Hematopoietic multipotent progenitor cell treated with erythropoietin and hydrocortisone succinate and interleukin-3 and kit ligand, for 6 days (in vitro differentiated cells): ENCODE data around the gene MT4.
A peak's percentile ranks its signal among the peaks of the same experiment; 100 is the strongest.
"Not testable (repeated sequence)": the region's sequence is repeated elsewhere in the genome, so short reads cannot be mapped to it uniquely, and the experiment has no call there.

Experiments
- DNase-seq: peaks from one replicate; pipeline ENCODE4 v3.0.0-alpha.2; 2015

Gene MT4

DNA sequence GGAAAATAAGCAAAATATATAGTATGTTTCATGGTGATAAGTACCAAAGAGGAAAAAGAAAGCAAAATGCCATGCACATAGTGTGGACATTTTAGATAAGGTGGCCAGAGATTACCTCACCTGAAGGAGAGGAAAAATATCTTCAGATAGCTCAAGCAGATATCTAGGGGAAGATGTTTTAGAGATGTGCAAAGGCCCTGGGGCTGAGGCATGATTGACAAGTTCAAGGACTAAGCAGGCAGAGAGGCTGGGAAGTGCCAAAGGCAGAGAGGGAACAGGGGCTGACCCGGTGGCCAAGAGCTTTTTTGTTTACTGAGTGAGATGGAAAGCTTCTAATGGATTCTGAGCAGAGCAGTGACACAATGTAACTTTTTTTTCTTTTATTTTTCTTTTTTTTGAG, 4.4 kb upstream of the MT4 start:
- DNase-seq = no peak

DNA sequence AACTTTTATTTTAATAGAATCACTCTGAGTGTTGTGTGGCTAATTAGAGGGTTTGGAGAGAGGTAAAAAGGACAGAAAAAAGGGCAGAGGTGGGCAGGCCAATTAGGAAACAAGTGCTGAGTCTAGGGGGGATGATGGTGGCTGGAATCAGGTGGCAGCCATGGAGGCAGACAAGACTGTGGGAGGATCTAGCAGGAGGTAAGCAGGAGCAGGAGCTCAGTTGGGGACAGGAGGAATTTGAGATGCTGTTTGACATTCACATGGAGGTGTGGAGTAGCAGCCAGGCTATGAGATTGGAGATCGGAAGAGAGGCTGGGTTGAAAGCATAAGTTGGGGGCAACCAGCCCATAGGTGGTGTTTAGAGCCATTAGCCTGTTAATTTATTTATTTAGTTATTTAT, 3.7 kb upstream of the MT4 start:
- DNase-seq = no peak

GRCh38 chr16:56569971-56570370, 5.1 kb downstream of the MT4 start:
- DNase-seq = no peak

GRCh38 chr16:56571525-56571924, 6.7 kb downstream of the MT4 start:
- no peak for DNase-seq

DNA sequence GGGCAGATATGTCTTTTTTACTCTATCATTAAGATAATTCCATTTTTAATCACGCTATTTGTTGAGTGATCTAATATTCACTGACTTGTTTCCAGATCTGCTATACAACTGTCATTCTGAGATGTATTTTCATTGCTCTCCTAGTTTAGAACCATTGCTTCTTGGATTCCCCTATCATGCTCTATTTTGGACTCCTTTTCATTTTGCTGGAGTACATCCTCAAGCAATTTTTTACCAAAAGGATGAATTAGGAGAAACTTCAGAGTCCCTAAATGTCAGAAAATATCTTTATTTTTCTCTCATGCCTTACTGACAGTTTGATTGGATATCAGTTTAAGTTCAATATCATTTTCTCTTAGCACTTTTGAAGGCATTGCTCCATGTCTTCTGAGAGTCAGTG, 9.8 kb downstream of the MT4 start:
- no peak for DNase-seq

DNA sequence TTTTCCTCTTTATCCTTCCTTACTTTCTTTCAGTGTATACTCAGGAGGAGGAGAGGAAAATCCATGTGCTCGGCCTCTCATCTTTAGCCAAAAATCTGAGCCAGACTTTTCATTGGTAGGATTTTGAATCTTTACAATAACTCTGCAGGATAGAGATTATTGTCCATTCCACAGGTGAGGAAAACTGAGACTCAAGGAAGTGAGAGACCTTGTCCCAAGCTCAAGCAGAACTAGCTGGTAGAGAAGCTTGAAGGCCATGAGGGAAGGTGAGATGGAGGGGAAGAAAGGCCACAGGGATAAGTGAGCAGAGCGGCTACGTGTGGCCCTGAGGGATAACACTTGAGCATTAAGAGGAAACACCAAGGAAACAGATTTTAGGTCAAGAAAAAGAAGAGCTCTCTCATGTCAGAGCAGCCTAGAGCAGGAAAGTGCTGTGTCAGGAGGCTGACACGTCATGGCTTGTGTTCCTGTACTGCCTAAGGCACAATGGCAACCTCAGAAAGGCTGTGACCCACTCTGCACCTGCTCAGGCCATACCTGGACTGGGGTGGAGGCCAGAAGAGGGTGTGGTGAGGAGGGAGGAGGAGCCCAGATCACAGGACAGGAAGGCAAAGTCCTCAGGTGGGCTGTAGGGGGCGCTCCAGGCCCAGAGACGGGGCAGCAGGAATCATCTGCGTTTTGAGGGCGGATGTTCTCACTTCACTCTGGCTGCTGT, 11.9 kb downstream of the MT4 start:
- DNase-seq = peak; percentile 84

DNA sequence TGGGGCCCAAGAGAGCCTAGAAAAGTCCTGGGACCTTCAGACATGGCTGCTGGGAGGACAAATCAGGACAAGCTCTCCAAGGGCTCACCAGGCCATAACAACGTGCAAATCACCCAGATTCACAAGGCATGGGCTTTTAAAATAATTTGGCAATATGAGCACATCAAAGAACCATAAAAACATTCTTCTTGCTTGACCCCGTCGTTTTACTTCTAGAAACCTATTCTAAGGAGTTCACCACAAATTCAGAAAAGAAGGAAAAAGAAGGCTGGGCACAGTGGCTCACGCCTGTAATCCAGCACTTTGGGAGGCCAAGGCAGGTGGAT, 12.4 kb downstream of the MT4 start:
- no peak for DNase-seq

GRCh38 chr16:56580391-56581048, 15.6 kb downstream of the MT4 start:
- DNase-seq = no peak

- not testable (repeated sequence) for DNase-seq
Observed at GRCh38 chr16:56582911-56583310, 18.0 kb downstream of the MT4 start.

GRCh38 chr16:56583351-56584168, 18.7 kb downstream of the MT4 start:
- no peak for DNase-seq

DNA sequence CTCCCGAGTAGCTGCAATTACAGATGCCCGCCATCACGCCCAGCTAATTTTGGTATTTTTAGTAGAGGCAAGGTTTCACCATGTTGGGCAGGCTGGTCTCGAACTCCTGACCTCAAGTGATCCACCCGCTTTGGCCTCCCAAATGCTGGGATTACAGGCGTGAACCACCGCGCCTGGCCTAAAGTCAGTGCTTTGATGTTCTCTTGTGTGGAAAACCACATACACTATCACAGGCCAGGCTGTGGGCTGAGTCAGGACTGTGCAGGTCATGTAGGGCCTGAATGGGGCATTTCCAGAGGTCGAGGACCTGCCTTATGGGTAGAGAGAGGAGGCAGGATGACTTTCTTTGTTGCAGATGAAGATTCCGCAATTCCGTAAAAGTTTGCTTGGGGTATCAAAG, 19.4 kb downstream of the MT4 start:
- no peak for DNase-seq

DNA sequence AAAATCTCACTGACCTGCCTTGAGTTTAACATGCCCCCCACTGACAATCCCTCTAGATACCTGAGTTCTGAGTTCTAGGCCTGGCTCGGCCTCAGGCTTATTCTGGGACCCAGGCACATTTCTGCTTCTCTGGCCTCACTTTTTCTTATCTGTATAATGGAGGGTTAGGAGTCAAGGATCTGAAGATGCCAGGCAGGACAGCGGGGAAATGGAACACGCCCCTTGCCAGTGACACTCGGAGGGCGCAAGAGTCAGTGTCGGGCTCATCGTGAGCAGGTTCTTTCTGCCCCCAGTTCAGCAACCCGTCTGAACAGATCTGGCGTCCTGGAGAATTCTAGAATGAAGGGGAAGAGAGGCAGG, 23.9 kb downstream of the MT4 start:
- no peak for DNase-seq

DNA sequence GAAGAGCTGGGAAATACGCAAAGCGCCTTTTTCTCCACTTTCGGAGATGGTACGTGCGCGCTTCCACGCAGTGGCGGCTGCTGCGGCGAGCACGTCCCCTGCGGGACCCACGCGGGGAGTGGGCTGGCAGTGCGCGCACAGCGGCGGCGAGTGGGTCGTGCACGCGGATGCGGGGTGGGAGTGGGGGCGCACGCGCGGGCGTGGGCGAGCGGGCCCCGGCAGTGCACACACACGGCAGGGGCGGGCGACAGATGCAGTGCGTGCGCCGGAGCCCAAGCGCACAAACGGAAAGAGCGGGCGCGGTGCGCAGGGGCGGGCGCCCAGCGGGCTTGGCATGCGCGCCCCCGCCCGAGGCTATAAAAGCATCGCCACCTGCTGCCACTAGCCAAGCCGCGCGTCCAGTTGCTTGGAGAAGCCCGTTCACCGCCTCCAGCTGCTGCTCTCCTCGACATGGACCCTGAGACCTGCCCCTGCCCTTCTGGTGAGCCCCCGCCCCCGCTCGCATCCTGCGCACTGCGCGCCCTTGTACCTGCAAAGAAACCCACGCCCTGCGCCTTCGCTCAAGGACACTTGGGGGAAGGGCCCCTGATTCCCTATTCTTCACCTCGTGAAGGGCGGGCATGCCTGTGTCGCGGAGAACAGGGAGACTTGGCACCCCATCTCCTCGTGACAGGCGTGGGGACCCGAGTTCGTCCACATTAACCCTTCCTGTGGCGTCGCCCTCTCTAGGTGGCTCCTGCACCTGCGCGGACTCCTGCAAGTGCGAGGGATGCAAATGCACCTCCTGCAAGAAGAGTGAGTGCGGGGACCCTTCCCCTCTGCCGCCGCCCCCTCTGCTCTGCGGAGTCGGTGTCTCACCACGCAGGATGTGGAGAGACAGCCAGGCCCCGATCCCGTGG, 24.5 kb downstream of the MT4 start, which contains the start of gene MT3:
TSS of gene MT3 (plus strand) at position 388 of the 899 bp plus-strand sequence. CDS start at position 451, 63 bp downstream.
- peak; percentile 14 for DNase-seq

- peak; percentile 32 for DNase-seq
Observed at GRCh38 chr16:56591377-56592060, 26.6 kb downstream of the MT4 start.

DNA sequence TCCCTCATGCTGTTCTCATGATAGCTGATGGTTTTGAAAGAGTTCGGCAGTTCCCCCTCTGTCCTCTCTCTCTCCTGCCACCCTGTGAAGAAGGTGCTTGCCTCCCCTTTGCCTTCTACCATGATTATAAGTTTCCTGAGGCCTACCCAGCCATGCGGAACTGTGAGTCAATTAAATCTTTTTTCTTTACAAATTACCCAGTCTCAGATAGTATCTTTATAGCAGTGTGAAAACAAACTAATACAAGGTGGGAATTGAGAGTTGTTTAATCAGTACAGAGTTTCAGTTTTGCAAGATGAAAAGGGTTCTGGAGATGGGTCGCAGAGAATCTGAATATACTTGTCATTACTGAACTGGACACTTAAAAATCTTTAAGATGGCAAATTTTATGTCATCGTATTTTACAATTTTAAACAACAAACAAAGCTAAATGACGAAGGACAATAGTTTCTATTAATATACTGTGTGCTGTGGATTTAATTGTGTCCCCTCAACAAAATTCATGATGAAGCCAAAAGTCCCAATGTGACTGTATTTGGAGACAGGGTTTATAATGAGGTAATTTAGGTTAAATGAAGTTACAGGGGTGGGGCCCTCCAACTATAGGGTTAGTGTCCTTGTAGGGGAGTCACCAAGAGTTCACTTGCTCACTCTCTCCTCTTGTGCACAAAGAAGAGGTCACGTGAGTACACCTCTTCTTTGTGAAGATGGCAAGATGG, 28.9 kb downstream of the MT4 start:
- DNase-seq = no peak

DNA sequence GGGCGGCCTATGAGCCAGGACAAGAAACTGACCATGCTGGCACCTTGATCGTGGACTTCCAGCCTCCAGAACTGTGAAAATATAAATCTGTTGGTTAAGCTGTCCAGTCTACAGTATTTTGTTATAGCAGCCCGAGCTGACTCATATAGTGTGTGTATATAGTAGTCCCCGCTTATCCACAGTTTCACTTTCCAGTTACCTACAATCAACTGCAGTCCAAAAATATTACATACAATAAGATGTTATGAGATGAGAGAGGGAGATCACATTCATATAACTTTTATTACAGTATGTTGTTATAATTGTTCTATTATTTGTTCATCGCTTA, 29.4 kb downstream of the MT4 start:
- no peak for DNase-seq

- DNase-seq = peak; percentile 77
Observed at GRCh38 chr16:56600398-56600999, 35.6 kb downstream of the MT4 start.

GRCh38 chr16:56601325-56601724, 36.5 kb downstream of the MT4 start:
- DNase-seq = no peak

DNA sequence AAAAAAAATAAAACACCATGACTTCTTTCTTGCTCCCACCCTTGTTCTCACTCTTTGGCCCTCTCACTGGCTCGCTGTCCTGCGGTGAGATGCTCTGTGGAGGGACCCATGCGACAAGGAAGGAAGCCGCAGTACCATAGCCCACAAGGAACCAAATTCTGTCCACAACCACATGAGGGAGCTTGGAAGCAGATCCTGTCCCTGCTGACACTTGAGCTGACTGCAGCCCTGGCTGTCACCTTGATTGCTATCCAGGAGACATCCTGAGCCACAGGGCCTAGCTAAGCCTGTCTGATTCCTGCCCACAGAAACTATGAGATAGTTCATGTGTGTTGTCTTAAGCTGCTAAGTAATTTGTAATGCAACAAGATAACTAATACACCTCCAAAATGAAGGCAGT, 38.7 kb downstream of the MT4 start:
- peak; percentile 68 for DNase-seq

DNA sequence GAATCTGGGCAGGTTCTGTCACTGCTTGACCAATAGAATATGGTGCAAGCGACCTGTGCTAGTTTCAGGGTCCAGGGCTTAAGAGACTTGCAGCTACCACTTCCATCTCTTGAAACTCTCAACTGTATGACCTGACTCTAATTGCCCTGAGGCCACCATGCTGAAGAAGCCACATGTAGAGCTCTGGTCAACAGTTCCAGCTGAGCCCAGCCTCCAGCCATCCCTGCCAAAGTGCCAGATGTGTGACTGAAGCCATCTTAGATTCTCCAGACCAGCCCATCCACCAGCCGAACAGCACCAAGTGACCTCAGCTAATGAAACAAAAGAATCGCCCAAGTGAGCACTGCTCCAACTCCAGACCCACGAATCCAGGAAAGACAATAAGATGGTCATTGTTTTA, 40.1 kb downstream of the MT4 start:
- DNase-seq = no peak

DNA sequence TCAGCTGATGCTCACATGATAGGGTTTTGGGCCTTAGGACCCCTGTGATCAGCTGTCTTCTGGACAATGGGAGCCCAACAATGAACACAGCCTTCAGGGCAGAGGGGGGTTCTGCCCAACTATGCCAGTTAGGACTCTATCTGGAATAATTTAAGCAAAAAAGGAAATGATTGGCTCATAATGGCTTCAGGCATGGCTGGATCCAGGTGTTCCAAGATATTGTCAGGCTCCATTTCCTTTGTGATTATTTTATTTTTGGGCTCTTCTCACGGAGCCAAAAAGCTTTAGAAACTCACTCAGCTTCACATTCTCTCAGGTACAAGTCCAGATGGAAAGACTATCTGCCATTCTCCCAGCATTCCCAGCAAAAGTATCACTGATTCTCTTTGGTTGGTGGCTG, 40.6 kb downstream of the MT4 start:
- no peak for DNase-seq
